Epithelial cell of esophagus (primary cell): ENCODE measurements around the gene BNC2.

Experiments used
- DNase-seq: peaks from one replicate; pipeline ENCODE4 v3.0.0; 2010; ENCODE audit warnings: low read depth
- H3K4me3 ChIP-seq: 2 replicates; pipeline ENCODE4 v1.5.1; 2011; ENCODE audit warnings: mild to moderate bottlenecking, low read length, control low read depth
- CTCF ChIP-seq: IDR thresholded peaks from 2 replicates; pipeline ENCODE4 v1.5.1; 2011; ENCODE audit warnings: low read depth, mild to moderate bottlenecking, low read length, control low read depth, inconsistent platforms; ENCODE audit not compliant: insufficient read depth; ENCODE audit errors: missing control alignments

BNC2 gene

GRCh38 chr9:16571127-16571802 lies 299.2 kb downstream of the BNC2 start:
- no peak overlapping the region for H3K4me3 ChIP-seq
- no peak for TF ChIP-seq CTCF
- peak; percentile 22 for DNase-seq

- no peak for TF ChIP-seq CTCF
- no peak overlapping the region for H3K4me3 ChIP-seq
- no peak for DNase-seq
These were observed 307.0 kb downstream of the BNC2 start for GRCh38 chr9:16563446-16563845.

- DNase-seq = no peak
- H3K4me3 ChIP-seq = no peak overlapping the region
- TF ChIP-seq CTCF = no peak
These were observed 309.3 kb downstream of the BNC2 start for GRCh38 chr9:16561121-16561520.

- H3K4me3 ChIP-seq = no peak overlapping the region
- no peak for DNase-seq
- no peak for TF ChIP-seq CTCF
These were observed 310.9 kb downstream of the BNC2 start for GRCh38 chr9:16559418-16560188.

- no peak for TF ChIP-seq CTCF
- H3K4me3 ChIP-seq = no peak overlapping the region
- no peak for DNase-seq
These were observed 314.7 kb downstream of the BNC2 start for GRCh38 chr9:16555802-16556201.

- TF ChIP-seq CTCF = no peak
- no peak for DNase-seq
- no peak overlapping the region for H3K4me3 ChIP-seq
These were observed 316.5 kb downstream of the BNC2 start for GRCh38 chr9:16553869-16554540.
